Measurements from ENCODE around the gene APOO.
A peak's percentile ranks its signal among the peaks of the same experiment; 100 is the strongest.
"Not testable (repeated sequence)": the region's sequence is repeated elsewhere in the genome, so short reads cannot be mapped to it uniquely, and the experiment has no call there.

The APOO gene

DNA sequence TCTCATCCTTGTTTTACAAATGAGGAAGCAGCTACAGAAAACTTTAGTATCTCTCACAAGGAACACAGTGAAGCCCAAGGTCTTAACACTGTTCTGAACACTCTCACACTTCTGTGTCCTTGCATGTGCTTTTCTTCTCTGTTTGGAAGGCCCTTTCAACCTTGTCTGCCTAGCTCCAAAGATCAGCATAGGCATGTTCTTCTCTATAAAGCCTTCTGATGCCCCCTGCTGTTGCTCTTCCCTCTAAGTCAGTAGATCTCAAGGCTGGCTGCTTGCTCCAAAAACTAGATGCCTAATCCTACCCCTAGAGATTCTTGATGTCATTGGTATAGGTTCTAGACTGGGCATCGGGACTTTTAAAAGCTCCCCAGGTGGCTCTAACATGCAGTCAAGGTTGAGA, 5.9 kb downstream of the APOO start:
- DNase-seq, result no peak

DNA sequence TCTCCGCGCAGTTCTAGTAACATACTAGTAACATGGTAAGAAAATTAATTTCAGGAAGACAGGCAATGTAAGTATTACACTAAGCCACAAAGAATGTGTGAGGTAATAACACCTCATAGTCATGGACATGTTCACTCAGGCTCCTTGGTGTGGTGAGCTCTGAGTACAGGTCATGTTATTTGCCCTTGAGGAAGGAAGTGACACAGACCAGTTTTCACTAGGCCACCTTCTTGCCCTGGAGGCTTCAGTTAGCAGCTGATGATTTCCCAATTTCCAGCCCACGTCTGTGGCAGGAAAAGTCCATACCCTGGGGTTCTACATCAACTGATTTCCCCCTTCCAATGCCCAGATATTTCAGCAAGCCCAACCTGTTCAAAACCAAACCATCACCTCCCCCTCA, 6.7 kb downstream of the APOO start:
- peak; percentile 14 for DNase-seq

DNA sequence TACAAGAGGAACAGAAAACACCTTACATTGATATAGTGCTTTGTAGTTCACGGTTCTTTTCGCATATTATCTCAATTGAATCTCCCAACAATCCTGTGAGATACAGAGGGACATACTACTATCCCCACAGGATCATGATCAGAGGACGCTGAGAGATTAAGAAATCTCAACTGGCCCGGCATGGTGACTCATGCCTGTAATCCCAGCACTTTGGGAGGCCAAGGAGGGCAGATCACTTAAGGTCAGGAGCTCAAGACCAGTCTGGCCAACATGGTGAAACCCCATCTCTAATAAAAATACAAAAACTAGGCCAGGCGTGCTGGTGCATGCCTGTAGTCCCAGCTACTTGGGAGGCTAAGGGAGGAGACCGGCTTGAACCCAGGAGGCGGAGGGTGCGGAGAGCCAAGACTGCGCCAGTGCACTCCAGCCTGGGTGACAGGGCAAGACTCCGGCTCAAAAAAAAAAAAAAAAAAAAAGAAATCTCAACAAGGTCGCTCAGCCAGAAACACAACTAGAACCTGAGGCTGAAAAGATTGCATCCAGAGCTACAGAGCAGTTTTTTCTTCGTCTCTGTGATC, 7.4 kb downstream of the APOO start:
- no peak for DNase-seq

- no peak for DNase-seq
Observed at GRCh38 chrX:23898412-23898959, 9.3 kb downstream of the APOO start.

- DNase-seq, result no peak
Observed at GRCh38 chrX:23896981-23897380, 10.8 kb downstream of the APOO start.

GRCh38 chrX:23896539-23896938, 11.2 kb downstream of the APOO start:
- not testable (repeated sequence) for DNase-seq

GRCh38 chrX:23894993-23895392, 12.7 kb downstream of the APOO start:
- not testable (repeated sequence) for DNase-seq

DNA sequence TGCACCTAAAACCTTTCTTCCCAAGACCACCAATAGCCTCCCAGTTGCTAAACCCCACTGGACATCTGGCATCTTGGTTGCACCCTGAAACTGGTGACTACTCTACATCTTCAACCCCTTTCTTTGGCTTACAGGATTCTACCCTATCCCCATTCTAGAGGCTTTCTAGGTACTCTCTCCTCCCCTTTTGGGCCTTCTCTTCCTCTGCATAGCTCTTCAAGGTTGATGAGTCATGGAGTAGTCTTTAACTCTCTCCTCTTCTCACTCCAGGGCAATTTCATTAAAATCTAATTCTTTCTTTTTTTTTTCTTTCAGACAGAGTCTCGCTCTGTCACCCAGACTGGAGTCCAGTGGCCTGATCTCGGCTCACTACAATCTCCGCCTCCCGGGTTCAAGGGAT, 16.8 kb downstream of the APOO start:
- no peak for DNase-seq

- no peak for DNase-seq
Observed at GRCh38 chrX:23888887-23889501, 18.7 kb downstream of the APOO start.

GRCh38 chrX:23887918-23888317, 19.8 kb downstream of the APOO start:
- DNase-seq, result no peak

- DNase-seq, result no peak
Observed at GRCh38 chrX:23887451-23887850, 20.3 kb downstream of the APOO start.

GRCh38 chrX:23885803-23886202, 21.9 kb downstream of the APOO start:
- no peak for DNase-seq

GRCh38 chrX:23884427-23885024, 23.2 kb downstream of the APOO start:
- no peak for DNase-seq

GRCh38 chrX:23883737-23884354, 23.9 kb downstream of the APOO start:
- DNase-seq, result peak; percentile 7

DNA sequence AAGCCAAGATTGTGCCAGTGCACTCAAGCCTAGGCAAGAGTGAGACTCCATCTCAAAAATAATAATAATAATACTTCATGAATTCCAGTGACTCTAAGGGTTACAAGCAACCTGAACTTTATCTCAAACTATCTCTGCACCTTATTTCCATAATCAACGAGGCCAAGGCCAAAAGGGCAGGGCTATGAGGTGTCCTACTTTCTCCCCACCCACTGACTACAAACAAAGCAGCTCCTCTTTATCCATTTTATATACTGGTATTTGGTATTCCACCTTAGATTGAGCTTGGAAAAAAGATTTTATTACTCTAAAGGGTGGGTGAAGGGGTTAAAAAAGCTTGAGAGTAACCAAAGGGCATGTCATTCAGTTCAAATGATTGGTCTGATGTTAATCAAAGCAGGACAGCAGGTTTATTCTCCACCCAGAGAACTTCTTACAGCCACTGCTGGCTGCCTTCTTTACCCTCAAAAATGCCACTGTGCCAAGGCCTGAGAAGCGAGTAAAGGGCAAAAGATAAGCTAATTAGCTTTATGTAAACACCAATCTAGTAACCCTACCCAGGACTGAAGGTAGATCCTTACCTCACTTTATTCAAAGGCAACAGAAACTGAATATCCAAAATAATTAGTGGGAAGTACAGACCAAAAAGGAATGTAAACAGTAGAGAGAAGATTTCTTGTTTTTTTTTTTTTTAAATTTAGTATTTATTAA, 28.2 kb downstream of the APOO start:
- no peak for DNase-seq

DNA sequence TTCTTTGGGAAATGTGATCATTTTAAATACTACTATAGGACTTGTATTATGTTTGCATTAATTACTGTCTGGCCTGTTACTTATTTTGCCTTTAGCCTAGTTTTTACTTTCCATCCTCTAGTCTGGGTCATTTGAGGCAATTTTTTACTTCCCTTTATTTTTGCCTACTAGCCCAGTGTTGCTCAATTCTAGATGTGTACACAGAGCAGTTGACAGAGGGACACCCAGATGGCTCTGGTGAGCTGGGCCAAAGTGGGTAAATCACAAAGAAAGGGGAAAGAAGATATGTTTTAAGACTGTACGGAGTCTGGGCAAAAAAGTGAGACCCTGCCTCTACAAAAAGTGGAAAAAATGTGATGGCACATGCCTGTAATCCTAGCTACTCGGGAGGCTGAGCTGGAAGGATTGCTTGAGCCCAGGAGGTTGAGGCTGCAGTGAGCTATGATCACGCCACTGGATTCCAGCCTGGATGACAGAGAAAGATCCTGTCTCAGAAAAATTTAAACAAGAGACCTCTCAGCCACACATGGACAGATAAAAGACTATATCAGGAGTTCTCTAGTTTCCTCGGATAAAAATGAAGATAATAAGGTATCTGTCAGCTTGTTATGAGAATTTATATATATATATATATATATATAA, 35.7 kb downstream of the APOO start:
- no peak for DNase-seq

GRCh38 chrX:23870041-23870440, 37.7 kb downstream of the APOO start:
- DNase-seq, result no peak

- DNase-seq, result no peak
Observed at GRCh38 chrX:23864742-23865326, 42.9 kb downstream of the APOO start.

DNA sequence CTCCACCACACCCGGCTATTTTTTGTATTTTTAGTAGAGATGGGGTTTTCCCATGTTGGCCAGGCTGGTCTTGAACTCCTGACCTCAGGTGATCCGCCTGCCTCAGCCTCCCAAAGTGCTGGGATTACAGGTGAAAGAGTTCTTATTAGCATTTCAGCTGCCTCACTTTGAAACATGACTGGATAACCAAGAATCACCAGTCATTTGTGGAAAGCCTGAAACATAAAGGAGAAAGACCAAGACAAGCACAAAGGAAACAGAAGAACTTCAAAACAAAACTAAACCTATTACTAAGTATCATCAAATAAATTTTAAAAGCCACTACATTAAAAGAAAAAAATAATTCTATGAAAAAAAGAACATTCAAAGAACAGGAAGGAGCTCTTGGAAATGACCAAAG, 45.8 kb downstream of the APOO start:
- DNase-seq, result not testable (repeated sequence)

GRCh38 chrX:23861215-23861896, 46.4 kb downstream of the APOO start:
- no peak for DNase-seq

DNA sequence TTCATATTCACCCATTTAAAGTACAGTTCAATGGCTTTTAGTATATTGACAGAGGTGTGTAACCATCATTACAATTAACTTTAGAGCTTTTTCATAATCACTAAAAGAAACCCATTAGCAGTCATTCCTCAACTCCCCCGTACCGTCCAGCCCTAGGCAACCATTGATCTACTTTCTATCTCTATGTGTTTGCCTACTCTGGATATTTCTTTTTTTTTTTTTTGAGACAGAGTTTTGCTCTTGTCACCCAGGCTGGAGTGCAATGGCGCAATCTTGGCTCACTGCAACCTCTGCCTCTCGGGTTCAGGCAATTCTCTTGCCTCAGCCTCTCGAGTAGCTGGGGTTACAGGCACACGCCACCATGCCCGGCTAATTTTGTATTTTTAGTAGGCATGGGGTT, 48.5 kb downstream of the APOO start:
- not testable (repeated sequence) for DNase-seq

GRCh38 chrX:23857935-23858334, 49.8 kb downstream of the APOO start:
- no peak for DNase-seq
